HepG2 (cell line): Measurements from ENCODE around the gene LAMP1. TPM values are rescaled to one million over a fixed set of nuclear protein-coding genes. Genes with fewer than 3 reads are reported as not detected.

Experiments
- BCL6 ChIP-seq: IDR thresholded peaks from 2 replicates; pipeline ENCODE4 v1.6.1; 2016; ENCODE audit warnings: missing genetic modification reagents, missing compliant biosample characterization
- FOXA3 ChIP-seq: IDR thresholded peaks from 2 replicates; pipeline ENCODE4 v1.6.1; 2016; ENCODE audit warnings: missing genetic modification reagents, missing compliant biosample characterization
- GATAD1 ChIP-seq: IDR thresholded peaks from 2 replicates; pipeline ENCODE4 v1.6.1; 2016; ENCODE audit warnings: missing genetic modification reagents, missing compliant biosample characterization
- GPN1 ChIP-seq: sonication (generic); formaldehyde crosslinking; IDR thresholded peaks from 2 replicates; pipeline ENCODE4 v1.5.1; 2020; ENCODE audit warnings: missing genetic modification reagents, borderline replicate concordance
- HNF1A ChIP-seq, 2 experiments: sonication (generic) in 1 of 2; formaldehyde crosslinking in 1 of 2; IDR thresholded peaks; 2 replicates each; pipeline versions ENCODE4 v1.4.0 to v1.6.1; 2016 to 2020; ENCODE audit warnings: borderline replicate concordance in 1 of 2, low read depth in 1 of 2, mild to moderate bottlenecking in 1 of 2, missing genetic modification reagents in 1 of 2
- HNF4G ChIP-seq, 2 experiments: sonication (generic) in 1 of 2; formaldehyde crosslinking in 1 of 2; IDR thresholded peaks; 2 replicates each; pipeline versions ENCODE4 v1.4.0 to v1.6.1; 2011 to 2020; ENCODE audit warnings: borderline replicate concordance in 2 of 2, low read depth in 2 of 2, mild to moderate bottlenecking in 2 of 2, low read length in 1 of 2, missing genetic modification reagents in 1 of 2, moderate library complexity in 1 of 2
- KMT2B ChIP-seq: IDR thresholded peaks from 2 replicates; pipeline ENCODE4 v1.6.1; 2016; ENCODE audit warnings: missing genetic modification reagents, missing compliant biosample characterization
- NCOA2 ChIP-seq: sonication (generic); formaldehyde crosslinking; IDR thresholded peaks from 2 replicates; pipeline ENCODE4 v1.8.0; 2022; ENCODE audit warnings: inconsistent platforms
- NFIB ChIP-seq: sonication (generic); formaldehyde crosslinking; IDR thresholded peaks from 2 replicates; pipeline ENCODE4 v1.9.0; 2021; ENCODE audit warnings: missing genetic modification reagents, mild to moderate bottlenecking, borderline replicate concordance
- NR2F1 ChIP-seq, 2 experiments: fragments of 450-650 bp in 1 of 2; formaldehyde crosslinking in 1 of 2; IDR thresholded peaks; 2 replicates each; pipeline versions ENCODE4 v1.5.0 to v1.6.1; 2016 to 2020; ENCODE audit warnings: mild to moderate bottlenecking in 1 of 2, missing compliant biosample characterization in 1 of 2, missing genetic modification reagents in 1 of 2, moderate library complexity in 1 of 2
- PBX2 ChIP-seq: IDR thresholded peaks from 2 replicates; pipeline ENCODE4 v1.6.1; 2016; ENCODE audit warnings: control low read depth
- RXRA ChIP-seq: sonication (generic); formaldehyde crosslinking; IDR thresholded peaks from 2 replicates; pipeline ENCODE4 v1.5.1; 2020; ENCODE audit warnings: missing genetic modification reagents
- SAP130 ChIP-seq: IDR thresholded peaks from 2 replicates; pipeline ENCODE4 v1.6.1; 2016; ENCODE audit warnings: low read depth
- SMYD3 ChIP-seq: sonication (generic); formaldehyde crosslinking; IDR thresholded peaks from 2 replicates; pipeline ENCODE4 v1.8.1; 2023; ENCODE audit warnings: mild to moderate bottlenecking, missing genetic modification reagents
- STAG1 ChIP-seq: sonication (generic); formaldehyde crosslinking; IDR thresholded peaks from 2 replicates; pipeline ENCODE4 v1.4.0; 2020; ENCODE audit warnings: missing genetic modification reagents
- TAF15 ChIP-seq: fragments of 200-400 bp; formaldehyde crosslinking; IDR thresholded peaks from one replicate; pipeline ENCODE4 v1.6.1; 2018; ENCODE audit warnings: mild to moderate bottlenecking, low read depth, low read length; ENCODE audit not compliant: poor library complexity, severe bottlenecking
- TFAP4 ChIP-seq: sonication (generic); IDR thresholded peaks from 2 replicates; pipeline ENCODE4 v1.6.1; 2016; ENCODE audit warnings: low read depth, borderline replicate concordance
- TFDP2 ChIP-seq: sonication (generic); formaldehyde crosslinking; IDR thresholded peaks from 2 replicates; pipeline ENCODE4 v1.4.0; 2020; ENCODE audit warnings: missing genetic modification reagents
- TGIF2 ChIP-seq: IDR thresholded peaks from 2 replicates; pipeline ENCODE4 v1.6.1; 2016; ENCODE audit warnings: control low read depth, missing compliant biosample characterization
- XRCC5 ChIP-seq: fragments of 200-400 bp; formaldehyde crosslinking; optimal IDR thresholded peaks from 2 replicates; pipeline ENCODE3; 2017; ENCODE audit warnings: mild to moderate bottlenecking, low read length
- ZFP1 ChIP-seq: IDR thresholded peaks from 2 replicates; pipeline ENCODE4 v1.6.1; 2016
- ZNF547 ChIP-seq: sonication (generic); formaldehyde crosslinking; IDR thresholded peaks from 2 replicates; pipeline ENCODE4 v1.5.1; 2020; ENCODE audit warnings: mild to moderate bottlenecking, missing genetic modification reagents
- ZNF644 ChIP-seq: IDR thresholded peaks from 2 replicates; pipeline ENCODE4 v1.6.1; 2016; ENCODE audit warnings: low read depth
- ZNF724P ChIP-seq: sonication (generic); formaldehyde crosslinking; IDR thresholded peaks from 2 replicates; pipeline ENCODE4 v1.8.0; 2022; ENCODE audit warnings: missing genetic modification reagents, borderline replicate concordance
- ZNF839 ChIP-seq: sonication (generic); formaldehyde crosslinking; IDR thresholded peaks from 2 replicates; pipeline ENCODE4 v1.4.0; 2020; ENCODE audit warnings: missing genetic modification reagents, mild to moderate bottlenecking, borderline replicate concordance
- polyA plus RNA-seq, 8 experiments: library from polyadenylated mRNA; depleted of rRNA in 3 of 8; stranded (reverse) in 7 of 8; unstranded in 1 of 8; fragments of >200 nt; fragmentation: Illumina TruSeq in 4 of 8; extraction: Trizol in 4 of 8; gene quantifications; 2 replicates each; pipeline versions ENCODE4 v1.2.1 to v1.2.3, GENCODE V29; 2011 to 2016; ENCODE audit warnings: low read depth in 4 of 8, missing spikeins in 1 of 8, mixed read lengths in 1 of 8; ENCODE audit not compliant: insufficient read depth in 1 of 8
- total RNA-seq, 5 experiments: library from RNA; depleted of rRNA; stranded (reverse); fragments of >200 nt; fragmentation: Illumina TruSeq; extraction: Trizol; gene quantifications; 2 replicates each; pipeline ENCODE4 v1.2.3, GENCODE V29; 2016; ENCODE audit warnings: low read depth in 1 of 5

The LAMP1 gene
- total and polyA plus RNA-seq, 2 of the 13 experiments (the other 11 are each of a cell fraction or from before 2014, with no cell fraction given), result 103 to 112 TPM

GRCh38 chr13:113299951-113300350 is 2.9 kb downstream of the LAMP1 start (continued):
- TF ChIP-seq HNF1A (IDR thresholded peaks at IDR 0.05; ENCODE audit: low read depth) (0 out of 2 replicates have a peak, but pooled peaks have one; percentile 32), HNF1A (CRISPR knock-in tag; IDR thresholded peaks at IDR 0.05; ENCODE audit: borderline replicate concordance) (no peak), ZFP1 (no peak), ZNF547 (CRISPR knock-in tag) (no peak), NR2F1 (CRISPR knock-in tag; IDR thresholded peaks at IDR 0.05) (peak; percentile 66 to 70; a peak in 3 of 4 replicates), HNF4G (IDR thresholded peaks at IDR 0.05; ENCODE audit: borderline replicate concordance, low read depth, low read length) (peak; percentile 73; the same call in 1 of the 2 replicates), HNF4G (CRISPR knock-in tag; IDR thresholded peaks at IDR 0.05; ENCODE audit: borderline replicate concordance, low read depth) (no peak), TGIF2 (peak; percentile 98), GATAD1 (CRISPR knock-in tag) (peak; percentile 79), FOXA3 (CRISPR knock-in tag) (peak; percentile 51), XRCC5 (no peak), ZNF644 (peak; percentile 61; the same call in 1 of the 2 replicates), ZNF839 (CRISPR knock-in tag) (no peak), RXRA (CRISPR knock-in tag) (peak; percentile 35; the same call in 1 of the 2 replicates), NCOA2 (CRISPR knock-in tag) (peak; percentile 58; the same call in 1 of the 2 replicates), TFDP2 (no peak), ZNF724P (CRISPR knock-in tag) (no peak), GPN1 (CRISPR knock-in tag) (no peak), KMT2B (CRISPR knock-in tag) (peak; percentile 55; the same call in 1 of the 2 replicates), SMYD3 (no peak), NFIB (CRISPR knock-in tag) (no peak), TAF15 (no peak), PBX2 (CRISPR knock-in tag) (0 out of 2 replicates have a peak, but pooled peaks have one; percentile 33), BCL6 (peak; percentile 98), STAG1 (CRISPR knock-in tag) (peak; percentile 7; the same call in 1 of the 2 replicates), TFAP4 (peak; percentile 39; the same call in 1 of the 2 replicates), SAP130 (CRISPR knock-in tag) (peak; percentile 96)
